ENCODE results near the gene RASSF8.

Gene RASSF8

DNA sequence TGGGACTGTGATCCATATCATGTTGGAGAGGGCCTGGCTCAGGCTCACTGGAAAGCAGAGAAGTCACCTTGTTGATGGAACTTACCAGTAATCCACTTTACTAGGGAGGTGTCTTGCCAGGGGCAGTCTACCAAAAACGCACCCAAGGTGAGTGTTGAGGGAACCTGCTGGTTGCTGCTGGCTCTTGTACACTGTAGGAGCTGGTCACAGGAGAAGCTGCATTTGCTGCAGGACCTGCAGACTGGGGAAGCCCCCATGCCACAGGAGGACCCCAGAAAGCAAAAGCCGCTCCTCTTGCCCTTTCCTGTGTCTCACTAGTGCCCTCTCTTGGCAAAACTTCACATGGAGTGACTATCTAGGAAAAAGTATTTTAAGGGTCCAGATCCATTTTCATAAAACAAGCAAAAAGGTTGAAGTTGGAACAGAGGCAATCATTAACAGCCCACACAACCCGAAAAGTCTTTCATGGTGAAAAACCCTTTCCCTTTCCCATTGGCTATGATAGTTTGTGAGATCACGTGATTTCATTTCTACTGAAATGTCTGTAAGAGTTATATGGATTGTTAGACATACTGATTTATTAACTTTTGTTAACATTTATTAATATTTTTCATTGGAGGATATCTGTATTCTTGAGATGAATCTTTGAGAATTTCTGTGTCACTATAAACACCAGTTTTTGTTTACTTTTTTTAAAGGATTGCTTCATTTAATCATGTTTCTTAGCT, 59.2 kb downstream of the RASSF8 start:
- H3K4me1 ChIP-seq (ENCODE audit: insufficient read depth, low read length, poor library complexity, severe bottlenecking), result peaks cover 15% of the 10 kb centered on the region
- H3K9ac ChIP-seq (ENCODE audit: low read depth, low read length, poor library complexity, severe bottlenecking), result no peak overlapping the region
- H3K79me2 ChIP-seq (ENCODE audit: insufficient read depth, low read length), result no peaks in the 10 kb centered on the region
- no peaks in the 10 kb centered on the region for H3K9me2 ChIP-seq (replicated peaks; ENCODE audit: low read depth, low read length)
- H3F3A ChIP-seq (ENCODE audit: low read depth), result no peaks in the 10 kb centered on the region
- H4K20me1 ChIP-seq (ENCODE audit: insufficient read depth, low read length, poor library complexity, severe bottlenecking), result no peaks in the 10 kb centered on the region
- TF ChIP-seq, protein P1, sequence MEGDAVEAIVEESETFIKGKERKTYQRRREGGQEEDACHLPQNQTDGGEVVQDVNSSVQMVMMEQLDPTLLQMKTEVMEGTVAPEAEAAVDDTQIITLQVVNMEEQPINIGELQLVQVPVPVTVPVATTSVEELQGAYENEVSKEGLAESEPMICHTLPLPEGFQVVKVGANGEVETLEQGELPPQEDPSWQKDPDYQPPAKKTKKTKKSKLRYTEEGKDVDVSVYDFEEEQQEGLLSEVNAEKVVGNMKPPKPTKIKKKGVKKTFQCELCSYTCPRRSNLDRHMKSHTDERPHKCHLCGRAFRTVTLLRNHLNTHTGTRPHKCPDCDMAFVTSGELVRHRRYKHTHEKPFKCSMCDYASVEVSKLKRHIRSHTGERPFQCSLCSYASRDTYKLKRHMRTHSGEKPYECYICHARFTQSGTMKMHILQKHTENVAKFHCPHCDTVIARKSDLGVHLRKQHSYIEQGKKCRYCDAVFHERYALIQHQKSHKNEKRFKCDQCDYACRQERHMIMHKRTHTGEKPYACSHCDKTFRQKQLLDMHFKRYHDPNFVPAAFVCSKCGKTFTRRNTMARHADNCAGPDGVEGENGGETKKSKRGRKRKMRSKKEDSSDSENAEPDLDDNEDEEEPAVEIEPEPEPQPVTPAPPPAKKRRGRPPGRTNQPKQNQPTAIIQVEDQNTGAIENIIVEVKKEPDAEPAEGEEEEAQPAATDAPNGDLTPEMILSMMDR (conservative IDR thresholded peaks at IDR 0.05; ENCODE audit: low read length), result peak; percentile 88
- no peak for TF ChIP-seq EZH2phosphoT487 (IDR thresholded peaks at IDR 0.05; ENCODE audit: borderline replicate concordance)
- no peaks in the 10 kb centered on the region for H3K9me3 ChIP-seq (ENCODE audit: insufficient read depth, low read depth, low read length)
- no peaks in the 10 kb centered on the region for H3K27me3 ChIP-seq (ENCODE audit: insufficient read depth, low read length, poor library complexity, severe bottlenecking)
- no peaks in the 10 kb centered on the region for H3K36me3 ChIP-seq (ENCODE audit: insufficient read depth, low read length)
- no peak overlapping the region for H3K4me3 ChIP-seq (ENCODE audit: low read length, poor library complexity, severe bottlenecking)
- no peak overlapping the region for H3K4me2 ChIP-seq (ENCODE audit: low read depth, low read length, poor library complexity, severe bottlenecking)
- no peak overlapping the region for H2AFZ ChIP-seq (ENCODE audit: low read length)

DNA sequence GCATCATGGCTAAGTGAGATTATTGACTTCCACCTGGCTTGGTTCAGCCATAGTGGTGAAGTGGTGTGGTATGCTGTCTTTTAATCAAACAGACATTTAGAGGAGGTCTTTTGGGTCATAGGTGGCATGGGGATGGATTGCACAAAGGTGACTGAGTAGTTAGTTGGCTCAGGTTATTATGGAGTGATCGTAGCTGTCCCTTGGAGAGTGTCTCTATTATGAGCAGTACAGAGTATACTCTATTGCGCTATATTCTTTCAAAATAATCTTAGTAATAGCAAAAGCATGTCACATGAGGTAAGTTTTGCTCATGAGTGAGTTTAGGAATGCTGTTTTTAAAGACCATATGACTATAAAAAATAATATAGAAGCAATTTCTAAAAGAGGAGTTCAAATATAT, 60.4 kb downstream of the RASSF8 start:
- no peak overlapping the region for H3K4me2 ChIP-seq (ENCODE audit: low read depth, low read length, poor library complexity, severe bottlenecking)
- H3K9me2 ChIP-seq (replicated peaks; ENCODE audit: low read depth, low read length), result no peaks in the 10 kb centered on the region
- H3K9ac ChIP-seq (ENCODE audit: low read depth, low read length, poor library complexity, severe bottlenecking), result no peak overlapping the region
- no peaks in the 10 kb centered on the region for H3K27me3 ChIP-seq (ENCODE audit: insufficient read depth, low read length, poor library complexity, severe bottlenecking)
- peaks cover 15% of the 10 kb centered on the region for H3K4me1 ChIP-seq (ENCODE audit: insufficient read depth, low read length, poor library complexity, severe bottlenecking)
- H3K36me3 ChIP-seq (ENCODE audit: insufficient read depth, low read length), result no peaks in the 10 kb centered on the region
- no peaks in the 10 kb centered on the region for H4K20me1 ChIP-seq (ENCODE audit: insufficient read depth, low read length, poor library complexity, severe bottlenecking)
- H3K9me3 ChIP-seq (ENCODE audit: insufficient read depth, low read depth, low read length), result no peaks in the 10 kb centered on the region
- TF ChIP-seq, protein P1 (conservative IDR thresholded peaks at IDR 0.05; ENCODE audit: low read length), result no peak
- TF ChIP-seq EZH2phosphoT487 (IDR thresholded peaks at IDR 0.05; ENCODE audit: borderline replicate concordance), result no peak
- no peaks in the 10 kb centered on the region for H3F3A ChIP-seq (ENCODE audit: low read depth)
- H2AFZ ChIP-seq (ENCODE audit: low read length), result no peak overlapping the region
- H3K79me2 ChIP-seq (ENCODE audit: insufficient read depth, low read length), result no peaks in the 10 kb centered on the region
- H3K4me3 ChIP-seq (ENCODE audit: low read length, poor library complexity, severe bottlenecking), result no peak overlapping the region

DNA sequence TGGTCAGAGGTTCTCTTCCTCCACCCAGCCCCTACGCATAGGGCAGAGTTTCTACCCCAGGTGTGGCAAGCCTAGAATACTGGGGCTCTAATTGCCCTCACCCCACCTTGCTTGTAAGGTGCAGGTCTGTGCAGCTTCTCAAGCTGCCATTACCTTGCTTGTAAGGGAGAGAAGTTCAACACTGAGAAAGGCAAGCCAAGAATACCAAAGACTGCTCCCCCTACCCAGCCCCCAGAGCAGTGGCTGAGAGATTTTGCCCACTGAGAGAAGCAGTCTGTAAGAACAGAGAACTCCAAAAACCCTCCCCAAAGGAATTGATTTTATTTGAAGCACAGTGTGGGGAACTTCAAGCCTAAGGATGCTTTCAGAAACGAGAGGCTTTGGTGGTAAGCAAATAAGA, 63.1 kb downstream of the RASSF8 start:
- no peaks in the 10 kb centered on the region for H3K27me3 ChIP-seq (ENCODE audit: insufficient read depth, low read length, poor library complexity, severe bottlenecking)
- H3K9me3 ChIP-seq (ENCODE audit: insufficient read depth, low read depth, low read length), result no peaks in the 10 kb centered on the region
- H3K9me2 ChIP-seq (replicated peaks; ENCODE audit: low read depth, low read length), result no peaks in the 10 kb centered on the region
- H3K36me3 ChIP-seq (ENCODE audit: insufficient read depth, low read length), result no peaks in the 10 kb centered on the region
- H2AFZ ChIP-seq (ENCODE audit: low read length), result no peak overlapping the region
- TF ChIP-seq EZH2phosphoT487 (IDR thresholded peaks at IDR 0.05; ENCODE audit: borderline replicate concordance), result no peak
- TF ChIP-seq, protein P1 (conservative IDR thresholded peaks at IDR 0.05; ENCODE audit: low read length), result no peak
- H3K4me1 ChIP-seq (ENCODE audit: insufficient read depth, low read length, poor library complexity, severe bottlenecking), result peaks cover 9% of the 10 kb centered on the region
- H4K20me1 ChIP-seq (ENCODE audit: insufficient read depth, low read length, poor library complexity, severe bottlenecking), result no peaks in the 10 kb centered on the region
- H3K4me3 ChIP-seq (ENCODE audit: low read length, poor library complexity, severe bottlenecking), result no peak overlapping the region
- H3K9ac ChIP-seq (ENCODE audit: low read depth, low read length, poor library complexity, severe bottlenecking), result no peak overlapping the region
- H3F3A ChIP-seq (ENCODE audit: low read depth), result no peaks in the 10 kb centered on the region
- H3K4me2 ChIP-seq (ENCODE audit: low read depth, low read length, poor library complexity, severe bottlenecking), result no peak overlapping the region
- H3K79me2 ChIP-seq (ENCODE audit: insufficient read depth, low read length), result no peaks in the 10 kb centered on the region

Data from Loucy (cell line).